Effector memory CD4-positive, alpha-beta T cell (primary cell): ENCODE measurements around the gene NXF1.

Experiments
- DNase-seq, 3 donors: peaks; one replicate each; pipeline ENCODE4 v3.0.0-alpha.2; 2020
- H3K27ac ChIP-seq: 2 replicates; pipeline ENCODE4 v1.7.0; 2013; ENCODE audit warnings: mild to moderate bottlenecking, low read length, moderate library complexity; ENCODE audit not compliant: insufficient read depth, poor library complexity, severe bottlenecking
- H3K27me3 ChIP-seq: replicated peaks from 2 replicates; pipeline ENCODE4 v1.7.0; 2013; ENCODE audit warnings: mild to moderate bottlenecking, low read length; ENCODE audit not compliant: insufficient read depth, control insufficient read depth, poor library complexity, severe bottlenecking
- H3K36me3 ChIP-seq: 2 replicates; pipeline ENCODE4 v1.7.0; 2013; ENCODE audit warnings: mild to moderate bottlenecking, low read length, moderate library complexity; ENCODE audit not compliant: control insufficient read depth, insufficient read depth
- H3K4me1 ChIP-seq: 2 replicates; pipeline ENCODE4 v1.7.0; 2013; ENCODE audit warnings: low read length, mild to moderate bottlenecking; ENCODE audit not compliant: control insufficient read depth, insufficient read depth, poor library complexity, severe bottlenecking
- H3K4me3 ChIP-seq: 2 replicates; pipeline ENCODE4 v1.7.0; 2013; ENCODE audit warnings: low read length, low read depth, mild to moderate bottlenecking; ENCODE audit not compliant: insufficient read depth, poor library complexity, severe bottlenecking
- H3K9me3 ChIP-seq: 2 replicates; pipeline ENCODE4 v1.7.0; 2013; ENCODE audit warnings: mild to moderate bottlenecking, low read length, moderate library complexity; ENCODE audit not compliant: control insufficient read depth

The NXF1 gene

GRCh38 chr11:62787005-62787759, 18.1 kb downstream of the NXF1 start, which contains the start of gene TMEM179B:
Gene TMEM179B (plus strand): TSS chr11:62787402. CDS start chr11:62787432, 30 bp downstream.
- no peaks in the 10 kb centered on the region for H3K9me3 ChIP-seq
- H3K4me3 ChIP-seq, result peak within 1 kb of the TSS; percentile 98
- no peaks in the 10 kb centered on the region for H3K27me3 ChIP-seq
- peaks cover 32% of the 10 kb centered on the region for H3K4me1 ChIP-seq
- H3K27ac ChIP-seq, result peak within 1 kb of the TSS; percentile 89
- DNase-seq, result peak; percentile 92 to 97 (median 94)
- H3K36me3 ChIP-seq, result peaks cover 9% of the 10 kb centered on the region

DNA sequence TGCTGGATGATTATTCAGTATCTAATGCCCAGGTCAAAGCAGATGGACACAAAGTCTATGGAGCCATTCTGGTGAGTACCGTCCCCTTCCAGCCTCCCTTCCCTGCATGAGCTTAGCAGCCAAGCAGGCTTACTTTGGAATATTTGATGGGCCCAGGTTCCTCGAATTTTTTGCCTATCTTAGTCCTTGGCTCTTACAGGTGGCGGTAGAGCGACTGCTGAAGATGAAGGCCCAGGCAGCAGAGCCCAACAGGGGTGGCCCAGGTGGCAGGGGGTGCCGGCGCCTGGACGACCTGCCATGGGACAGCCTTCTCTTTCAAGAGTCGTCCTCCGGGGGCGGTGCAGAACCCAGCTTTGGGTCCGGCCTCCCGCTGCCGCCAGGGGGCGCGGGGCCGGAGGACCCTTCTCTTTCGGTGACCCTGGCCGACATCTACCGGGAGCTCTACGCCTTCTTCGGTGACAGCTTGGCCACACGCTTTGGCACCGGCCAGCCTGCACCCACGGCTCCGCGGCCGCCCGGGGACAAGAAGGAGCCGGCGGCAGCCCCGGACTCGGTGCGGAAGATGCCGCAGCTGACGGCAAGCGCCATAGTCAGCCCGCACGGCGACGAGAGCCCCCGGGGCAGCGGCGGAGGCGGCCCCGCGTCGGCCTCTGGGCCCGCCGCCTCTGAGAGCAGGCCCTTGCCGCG, 18.8 kb downstream of the NXF1 start:
- H3K4me3 ChIP-seq, result peak overlapping the region; percentile 98
- DNase-seq, result peak; percentile 73 to 80 (median 76)

GRCh38 chr11:62782753-62783152, 22.5 kb downstream of the NXF1 start:
- H3K27ac ChIP-seq, result no peak overlapping the region
- peaks cover 2% of the 10 kb centered on the region for H3K36me3 ChIP-seq
- peaks cover 11% of the 10 kb centered on the region for H3K4me1 ChIP-seq
- no peak for DNase-seq
- H3K27me3 ChIP-seq, result no peaks in the 10 kb centered on the region
- H3K4me3 ChIP-seq, result no peak overlapping the region
- H3K9me3 ChIP-seq, result no peaks in the 10 kb centered on the region

More for the DNA sequence above, 18.8 kb downstream of the NXF1 start:
- H3K9me3 ChIP-seq, result no peaks in the 10 kb centered on the region
- H3K36me3 ChIP-seq, result peaks cover 9% of the 10 kb centered on the region
- H3K27me3 ChIP-seq, result no peaks in the 10 kb centered on the region
- H3K4me1 ChIP-seq, result peaks cover 28% of the 10 kb centered on the region
- H3K27ac ChIP-seq, result peak overlapping the region; percentile 89

GRCh38 chr11:62778441-62778840, 26.8 kb downstream of the NXF1 start:
- peaks cover 4% of the 10 kb centered on the region for H3K36me3 ChIP-seq
- DNase-seq, result no peak
- no peak overlapping the region for H3K27ac ChIP-seq
- no peaks in the 10 kb centered on the region for H3K4me1 ChIP-seq
- H3K4me3 ChIP-seq, result no peak overlapping the region
- no peaks in the 10 kb centered on the region for H3K9me3 ChIP-seq
- no peaks in the 10 kb centered on the region for H3K27me3 ChIP-seq

DNA sequence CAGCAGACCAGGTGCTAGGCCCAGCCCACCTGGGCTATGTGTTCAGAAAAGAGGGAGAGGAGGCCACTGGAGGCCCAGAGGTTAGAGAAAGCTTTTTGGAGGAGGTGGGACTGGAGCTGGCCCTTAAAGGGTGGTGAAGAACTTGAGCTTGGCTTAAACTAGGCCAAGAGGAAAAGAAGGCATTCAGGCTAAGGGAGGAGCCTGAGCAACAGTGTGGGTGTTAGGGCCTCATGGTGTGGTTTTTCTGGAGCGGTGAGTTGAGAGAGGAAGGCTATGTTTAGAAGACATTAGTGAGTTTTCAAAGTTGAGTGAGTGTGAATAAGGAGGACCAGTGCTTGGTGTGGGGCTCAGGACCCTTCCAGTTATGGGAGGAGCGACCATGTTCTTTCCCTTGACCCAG, 27.9 kb downstream of the NXF1 start:
- H3K4me1 ChIP-seq, result no peaks in the 10 kb centered on the region
- H3K27ac ChIP-seq, result no peak overlapping the region
- H3K27me3 ChIP-seq, result no peaks in the 10 kb centered on the region
- no peaks in the 10 kb centered on the region for H3K9me3 ChIP-seq
- H3K4me3 ChIP-seq, result no peak overlapping the region
- H3K36me3 ChIP-seq, result peaks cover 4% of the 10 kb centered on the region
- DNase-seq, result no peak

- peaks cover 4% of the 10 kb centered on the region for H3K36me3 ChIP-seq
- no peak for DNase-seq
- H3K27me3 ChIP-seq, result no peaks in the 10 kb centered on the region
- H3K27ac ChIP-seq, result no peak overlapping the region
- H3K9me3 ChIP-seq, result no peaks in the 10 kb centered on the region
- H3K4me1 ChIP-seq, result peaks cover 7% of the 10 kb centered on the region
- H3K4me3 ChIP-seq, result no peak overlapping the region
Observed at GRCh38 chr11:62775646-62776045, 29.6 kb downstream of the NXF1 start.

GRCh38 chr11:62774407-62774806, 30.8 kb downstream of the NXF1 start:
- peaks cover 4% of the 10 kb centered on the region for H3K36me3 ChIP-seq
- no peak overlapping the region for H3K27ac ChIP-seq
- peaks cover 15% of the 10 kb centered on the region for H3K4me1 ChIP-seq
- no peak overlapping the region for H3K4me3 ChIP-seq
- no peaks in the 10 kb centered on the region for H3K9me3 ChIP-seq
- DNase-seq, result no peak
- no peaks in the 10 kb centered on the region for H3K27me3 ChIP-seq

DNA sequence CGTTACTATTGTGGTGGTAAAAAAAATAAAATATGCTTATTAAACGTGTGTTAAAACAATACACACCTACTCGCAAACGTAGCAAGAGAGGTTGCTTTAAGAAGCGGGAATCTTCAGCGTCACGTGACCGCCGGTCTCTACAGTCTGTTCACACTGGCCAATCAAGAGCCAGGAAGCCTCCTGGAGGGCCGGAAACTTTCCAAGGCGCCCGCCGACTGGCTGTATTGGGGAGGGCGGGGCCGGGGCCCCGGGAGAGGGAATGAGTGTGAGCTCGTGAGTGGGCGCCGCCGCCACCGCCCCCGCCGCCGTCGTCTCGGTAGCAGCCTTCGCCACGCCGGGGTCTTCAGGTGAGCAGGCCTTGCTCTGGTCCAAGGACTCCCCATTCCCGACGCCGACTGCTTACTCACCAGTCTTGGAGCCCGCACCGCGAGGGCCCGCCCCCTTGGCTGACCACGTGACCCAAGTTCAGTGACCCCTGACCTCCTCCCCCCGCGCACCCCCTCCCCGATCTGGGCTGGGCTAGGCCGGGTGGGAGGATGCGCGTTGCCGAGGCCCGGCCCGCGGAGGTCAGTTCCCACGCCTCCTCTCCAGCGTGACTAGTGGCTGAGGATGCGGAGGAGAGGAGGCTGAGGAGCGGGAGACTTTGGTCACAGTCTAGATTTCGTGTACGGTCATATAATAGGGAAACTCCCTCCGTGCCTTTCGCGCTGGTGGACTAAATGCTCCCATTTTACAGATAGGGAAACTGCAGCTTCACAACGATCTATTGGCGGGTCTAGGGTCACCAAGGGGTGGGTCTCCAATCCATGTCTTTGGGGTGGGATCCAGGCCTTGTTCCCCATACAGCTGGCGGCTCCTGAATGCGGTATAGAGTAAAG, 33.9 kb downstream of the NXF1 start, which contains the start of gene TAF6L:
Gene TAF6L (plus strand): TSS at position 253 of the 878 bp plus-strand sequence. CDS start 4,388 bp downstream, outside the sequence.
- peaks cover 15% of the 10 kb centered on the region for H3K4me1 ChIP-seq
- H3K27ac ChIP-seq, result peak within 1 kb of the TSS; percentile 79
- H3K36me3 ChIP-seq, result peaks cover 12% of the 10 kb centered on the region
- DNase-seq, result peak; percentile 84 to 91 (median 90)
- peak within 1 kb of the TSS; percentile 64 for H3K4me3 ChIP-seq
- H3K9me3 ChIP-seq, result no peaks in the 10 kb centered on the region
- no peaks in the 10 kb centered on the region for H3K27me3 ChIP-seq

GRCh38 chr11:62770778-62771143, 34.5 kb downstream of the NXF1 start:
- H3K36me3 ChIP-seq, result peaks cover 18% of the 10 kb centered on the region
- peak overlapping the region; percentile 64 for H3K4me3 ChIP-seq
- no peaks in the 10 kb centered on the region for H3K9me3 ChIP-seq
- peaks cover 15% of the 10 kb centered on the region for H3K4me1 ChIP-seq
- peak overlapping the region; percentile 79 for H3K27ac ChIP-seq
- DNase-seq, result no peak
- no peaks in the 10 kb centered on the region for H3K27me3 ChIP-seq
